ENCODE data around the gene PIP5K1B. TPM values are rescaled to one million over a fixed set of nuclear protein-coding genes. Genes with fewer than 3 reads are reported as not detected.

Gene PIP5K1B
- total and polyA plus RNA-seq, 2 donors (not counting 3 experiments of a cell fraction or from before 2014, with no cell fraction given) = 0.27 TPM; not detected in 1

DNA sequence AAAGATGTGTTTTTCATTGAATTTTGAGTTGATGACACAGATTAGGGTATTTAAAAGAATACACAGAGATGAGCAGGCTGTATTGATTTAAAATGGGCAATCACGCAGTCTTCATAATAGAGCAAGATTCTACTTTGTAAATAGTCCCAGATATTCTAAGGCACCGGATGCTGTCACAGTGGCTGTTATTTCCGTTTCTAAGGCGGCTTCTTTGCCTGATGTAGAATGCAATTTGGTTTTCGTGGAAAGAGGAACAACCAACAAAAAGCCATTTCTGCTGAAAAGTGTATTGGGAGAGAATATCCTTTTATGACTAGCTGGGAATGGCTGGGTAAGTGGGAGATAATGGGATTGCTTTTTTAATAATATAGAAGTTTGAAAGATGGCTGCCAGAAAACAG lies 291.4 kb downstream of the PIP5K1B start:
- Histone ChIP-seq H3K36me3 (ENCODE audit: control insufficient read depth in 2 of 2, extremely low read depth in 1 of 2, insufficient read depth in 2 of 2, low read length in 2 of 2) (no peaks in the 10 kb centered on the region), H3K4me2 (ENCODE audit: insufficient read depth, low read length) (no peak overlapping the region), H3K4me1 (ENCODE audit: control insufficient read depth, extremely low read depth, insufficient read depth, low read length) (no peaks in the 10 kb centered on the region), H3K9me3 (replicated peaks; ENCODE audit: control insufficient read depth, insufficient read depth, low read length) (no peaks in the 10 kb centered on the region), H3K9me1 (replicated peaks; ENCODE audit: control insufficient read depth, extremely low read depth, insufficient read depth, low read length) (no peaks in the 10 kb centered on the region), H2AFZ (ENCODE audit: low read depth, low read length) (no peak overlapping the region), H4K20me1 (replicated peaks; ENCODE audit: control insufficient read depth, extremely low read depth, insufficient read depth, low read length) (no peaks in the 10 kb centered on the region), H3K27ac (ENCODE audit: insufficient read depth, low read depth, low read length) (no peak overlapping the region), H3K79me2 (ENCODE audit: control insufficient read depth, insufficient read depth, low read length) (no peaks in the 10 kb centered on the region), H3K27me3 (ENCODE audit: control insufficient read depth in 2 of 2, insufficient read depth in 2 of 2, low read length in 2 of 2) (peaks cover 2 to 4% of the 10 kb centered on the region in 2 experiments), H3K4me3 (replicated peaks in 1 of 3; ENCODE audit: insufficient read depth in 1 of 3, low read depth in 1 of 3, low read length in 3 of 3) (no peak overlapping the region), H3K9ac (replicated peaks; ENCODE audit: extremely low read depth, insufficient read depth, low read length) (no peak overlapping the region)
- DNase-seq (ENCODE audit: low read depth, low spot score) (no peak), FAIRE-seq (no peak)
- POLR2A ChIA-PET = no interaction called here
- intact Hi-C loops (cut with micrococcal nuclease) (no loop called here), dilution Hi-C loops (cut with MboI; ENCODE audit: extremely low pct_ligation_motif_present, low sequenced_read_pairs) (no loop called here)
- TF ChIP-seq POLR2A (IDR thresholded peaks at IDR 0.05; ENCODE audit: low read depth, low read length) (no peak), MYC (IDR thresholded peaks at IDR 0.05; ENCODE audit: low read depth, low read length) (no peak), FOS (IDR thresholded peaks at IDR 0.05; ENCODE audit: borderline replicate concordance, insufficient read depth, low read length) (no peak), GATA2 (IDR thresholded peaks at IDR 0.05; ENCODE audit: insufficient read depth, insufficient read length, low read depth, low read length) (no peak), MAX (IDR thresholded peaks at IDR 0.05; ENCODE audit: insufficient read depth, insufficient read length) (no peak), POLR2AphosphoS5 (IDR thresholded peaks at IDR 0.05; ENCODE audit: insufficient read depth, low read depth, low read length) (no peak), EZH2 (IDR thresholded peaks at IDR 0.05; ENCODE audit: borderline replicate concordance, low read depth, low read length, severe bottlenecking) (no peak), JUN (IDR thresholded peaks at IDR 0.05; ENCODE audit: borderline replicate concordance, insufficient read depth, insufficient read length, low read depth) (no peak)
- TF ChIP-seq, protein P1, sequence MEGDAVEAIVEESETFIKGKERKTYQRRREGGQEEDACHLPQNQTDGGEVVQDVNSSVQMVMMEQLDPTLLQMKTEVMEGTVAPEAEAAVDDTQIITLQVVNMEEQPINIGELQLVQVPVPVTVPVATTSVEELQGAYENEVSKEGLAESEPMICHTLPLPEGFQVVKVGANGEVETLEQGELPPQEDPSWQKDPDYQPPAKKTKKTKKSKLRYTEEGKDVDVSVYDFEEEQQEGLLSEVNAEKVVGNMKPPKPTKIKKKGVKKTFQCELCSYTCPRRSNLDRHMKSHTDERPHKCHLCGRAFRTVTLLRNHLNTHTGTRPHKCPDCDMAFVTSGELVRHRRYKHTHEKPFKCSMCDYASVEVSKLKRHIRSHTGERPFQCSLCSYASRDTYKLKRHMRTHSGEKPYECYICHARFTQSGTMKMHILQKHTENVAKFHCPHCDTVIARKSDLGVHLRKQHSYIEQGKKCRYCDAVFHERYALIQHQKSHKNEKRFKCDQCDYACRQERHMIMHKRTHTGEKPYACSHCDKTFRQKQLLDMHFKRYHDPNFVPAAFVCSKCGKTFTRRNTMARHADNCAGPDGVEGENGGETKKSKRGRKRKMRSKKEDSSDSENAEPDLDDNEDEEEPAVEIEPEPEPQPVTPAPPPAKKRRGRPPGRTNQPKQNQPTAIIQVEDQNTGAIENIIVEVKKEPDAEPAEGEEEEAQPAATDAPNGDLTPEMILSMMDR (IDR thresholded peaks at IDR 0.05; ENCODE audit: extremely low read depth in 1 of 2, insufficient read depth in 1 of 2, low read depth in 1 of 2, low read length in 2 of 2) = no peak
- CTCF ChIA-PET = interaction anchor here (5.6 kb wide), 1 partner anchor 413 kb away, joined by 47 read pairs; no protein-coding TSS in a partner anchor
- no TSS peak for BruUV-seq (replicated peaks)
